Activated CD4-positive, alpha-beta T cell treated with anti-CD3 and anti-CD28 coated beads for 48 hours (primary cell): ENCODE measurements around the gene NT5E.
"Not testable (repeated sequence)": the region's sequence is repeated elsewhere in the genome, so short reads cannot be mapped to it uniquely, and the experiment has no call there.

Experiments
- DNase-seq: peaks from one replicate; pipeline ENCODE4 v3.0.0-alpha.2; 2020

Gene NT5E

DNA sequence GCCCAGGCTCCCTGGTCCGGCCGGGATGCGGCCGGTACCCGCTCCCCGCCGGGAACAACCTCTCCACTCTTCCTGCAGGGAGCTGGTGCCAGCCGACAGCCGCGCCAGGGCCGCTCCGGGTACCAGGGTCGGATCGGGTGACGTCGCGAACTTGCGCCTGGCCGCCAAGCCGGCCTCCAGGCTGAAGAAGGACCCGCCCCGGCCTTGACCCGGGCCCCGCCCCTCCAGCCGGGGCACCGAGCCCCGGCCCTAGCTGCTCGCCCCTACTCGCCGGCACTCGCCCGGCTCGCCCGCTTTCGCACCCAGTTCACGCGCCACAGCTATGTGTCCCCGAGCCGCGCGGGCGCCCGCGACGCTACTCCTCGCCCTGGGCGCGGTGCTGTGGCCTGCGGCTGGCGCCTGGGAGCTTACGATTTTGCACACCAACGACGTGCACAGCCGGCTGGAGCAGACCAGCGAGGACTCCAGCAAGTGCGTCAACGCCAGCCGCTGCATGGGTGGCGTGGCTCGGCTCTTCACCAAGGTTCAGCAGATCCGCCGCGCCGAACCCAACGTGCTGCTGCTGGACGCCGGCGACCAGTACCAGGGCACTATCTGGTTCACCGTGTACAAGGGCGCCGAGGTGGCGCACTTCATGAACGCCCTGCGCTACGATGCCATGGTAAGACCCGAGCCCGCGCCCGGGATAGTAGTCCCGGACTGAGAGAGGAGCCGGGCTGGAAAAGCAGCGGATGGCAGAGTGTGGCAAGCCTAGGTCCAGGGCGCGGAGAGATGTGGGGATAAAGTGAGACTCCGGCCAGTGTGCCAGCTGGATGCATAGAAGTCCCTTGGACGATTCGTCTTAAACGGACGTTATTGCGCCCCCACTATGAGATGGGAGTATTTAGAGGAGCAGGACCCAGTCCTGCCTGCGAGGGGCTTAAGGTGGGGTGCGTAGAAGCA lies at the start of gene NT5E:
TSS of gene NT5E (plus strand) at position 266 of the 942 bp plus-strand sequence. CDS start at position 323, 57 bp downstream.
- peak; percentile 56 for DNase-seq

DNA sequence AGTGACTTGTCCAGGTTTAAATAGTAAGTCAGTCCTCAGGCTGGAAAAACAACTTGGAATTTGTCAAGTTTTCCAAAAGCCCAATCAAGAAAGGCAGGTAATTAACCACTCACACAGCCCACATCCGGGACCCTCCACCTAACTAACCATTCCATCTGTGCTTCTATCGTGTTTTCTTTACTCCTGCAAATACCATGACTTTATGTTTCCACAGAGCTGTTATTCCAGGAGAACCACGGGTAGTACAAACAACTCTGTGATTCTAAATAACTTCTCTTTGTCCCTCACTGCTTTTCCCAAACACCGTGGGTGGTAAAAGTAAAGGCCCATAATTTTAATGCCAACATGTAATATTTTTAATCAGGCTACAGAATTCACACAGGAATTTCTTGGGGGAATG lies 49.6 kb upstream of the NT5E start:
- DNase-seq: no peak

DNA sequence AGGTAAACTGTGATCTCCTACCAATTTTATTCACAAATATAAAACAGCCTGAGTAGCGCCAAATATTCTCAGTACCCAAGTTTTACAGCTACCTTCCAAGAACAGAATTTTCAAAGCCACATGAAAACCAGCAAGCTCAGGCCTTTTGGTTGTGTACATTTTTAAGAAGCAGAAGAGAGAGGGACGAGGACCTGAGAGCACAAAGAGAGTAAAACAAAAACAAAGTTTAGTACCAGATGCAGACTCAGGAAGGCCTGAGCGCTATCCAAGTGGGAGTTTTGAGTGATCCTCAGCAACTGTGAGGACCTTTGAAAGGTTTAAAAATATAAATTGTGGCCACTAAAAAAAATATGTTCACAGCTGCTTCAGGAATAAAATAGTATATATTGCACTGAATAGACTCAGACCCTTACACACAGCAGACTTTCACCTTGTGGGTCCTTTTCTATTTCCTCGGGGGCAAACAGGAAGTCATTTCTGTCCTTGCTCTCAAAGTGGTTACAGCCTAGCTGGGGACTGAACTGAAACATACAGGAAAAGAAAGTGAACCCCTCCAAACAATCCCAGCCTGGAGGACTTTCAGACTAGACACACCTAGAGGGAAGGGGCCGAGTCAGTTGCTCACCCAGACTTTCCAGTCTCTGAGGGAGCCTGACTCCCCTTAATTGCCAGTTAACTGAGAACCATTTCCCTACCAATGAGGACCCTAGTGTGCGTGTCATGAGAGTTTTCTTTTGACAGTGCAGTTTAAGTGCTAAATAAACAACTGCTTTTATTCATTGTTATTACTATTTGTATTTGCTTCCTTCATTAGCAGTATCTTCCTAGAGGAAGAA lies 48.5 kb upstream of the NT5E start:
- DNase-seq: no peak

DNA sequence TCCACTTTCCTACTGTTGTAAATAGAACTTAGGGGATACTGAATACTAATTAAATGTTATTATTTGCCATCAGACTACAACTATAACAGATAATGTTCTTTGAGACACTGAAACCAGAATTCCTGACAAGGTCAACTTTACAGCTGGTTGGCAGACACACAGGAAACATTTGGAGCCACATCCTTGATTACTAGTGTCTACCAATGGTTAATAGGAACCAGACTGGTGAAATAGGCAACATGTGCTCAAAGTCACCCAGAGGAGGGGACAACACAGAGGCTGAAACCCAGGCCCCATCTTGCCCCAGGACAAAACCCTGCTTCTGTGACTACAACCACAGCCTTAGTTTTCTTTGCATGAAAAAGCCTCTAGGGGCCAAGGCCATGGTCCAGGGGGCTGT lies 47.8 kb upstream of the NT5E start:
- DNase-seq: no peak

DNA sequence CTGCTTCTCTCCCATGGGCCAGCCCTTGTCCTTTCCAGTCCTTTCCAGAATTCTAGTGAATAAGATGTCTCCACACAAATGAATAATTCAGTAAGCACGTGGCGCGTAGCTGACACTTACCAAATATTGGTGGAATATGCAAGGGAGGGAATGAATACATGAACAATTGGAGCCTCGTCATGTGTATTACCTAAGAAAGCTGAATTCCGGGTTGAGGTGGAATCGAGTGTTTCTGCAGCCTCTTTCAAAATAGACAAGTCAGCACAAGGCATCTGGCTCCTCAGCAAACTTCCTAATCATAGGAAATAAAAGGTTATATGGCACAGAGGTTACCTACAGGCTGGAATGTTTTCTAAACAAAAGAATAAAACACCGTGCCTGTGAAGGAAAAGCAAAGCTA lies 47.0 kb upstream of the NT5E start:
- DNase-seq: no peak

DNA sequence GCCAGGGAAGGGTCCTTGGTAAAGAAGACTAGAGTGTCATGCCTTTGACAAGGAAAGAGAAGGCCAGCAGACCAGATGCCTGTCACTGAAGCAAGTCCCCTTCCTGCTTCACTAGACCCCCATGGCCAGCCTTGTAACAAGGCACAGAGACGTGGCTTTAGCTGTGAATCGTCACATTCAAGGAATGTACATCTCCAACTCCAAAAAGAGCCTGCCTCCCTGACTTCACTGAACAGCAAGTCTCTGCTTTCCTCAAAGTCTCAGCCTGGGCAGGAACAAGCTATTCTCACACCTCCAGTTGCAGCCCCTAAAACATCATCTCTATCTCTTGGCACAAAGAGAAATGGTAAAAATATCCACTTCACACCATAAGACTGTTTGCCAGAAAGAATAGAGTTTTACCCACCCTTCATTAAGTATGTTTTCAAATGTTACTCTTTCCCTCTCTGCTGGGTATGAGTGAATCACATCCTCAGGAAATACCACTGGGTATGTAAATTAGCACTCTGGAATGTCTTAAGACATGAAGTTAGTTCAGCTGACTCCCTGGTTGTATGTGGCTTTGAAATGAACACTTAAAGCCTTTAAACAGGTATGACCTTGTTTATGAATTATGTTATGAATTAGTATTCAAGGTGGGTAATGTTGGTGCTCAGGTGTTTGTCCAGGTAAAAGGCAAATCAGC lies 46.4 kb upstream of the NT5E start:
- DNase-seq: no peak

DNA sequence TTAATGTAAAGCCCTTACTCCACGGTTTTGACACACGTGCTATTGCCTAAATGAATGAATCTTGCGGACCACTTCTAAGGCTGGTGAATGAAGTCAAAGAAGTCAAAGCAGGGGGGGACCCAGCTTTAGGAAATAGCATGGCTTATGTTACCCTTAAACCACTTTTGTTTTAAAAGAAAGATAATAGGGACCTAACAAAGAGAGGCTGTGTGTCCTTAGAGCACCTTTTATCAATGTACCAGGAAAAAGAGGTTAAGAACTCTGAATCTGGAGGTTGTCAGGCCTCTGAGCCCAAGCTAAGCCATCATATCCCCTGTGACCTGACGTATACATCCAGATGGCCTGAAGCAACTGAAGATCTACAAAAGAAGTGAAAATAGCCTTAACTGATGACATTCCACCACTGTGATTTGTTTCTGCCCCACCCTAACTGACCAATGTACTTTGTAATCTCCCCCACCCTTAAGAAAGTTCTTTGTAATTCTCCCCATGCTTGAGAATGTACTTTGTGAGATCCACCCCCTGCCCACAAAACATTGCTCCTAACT lies 45.8 kb upstream of the NT5E start:
- DNase-seq: not testable (repeated sequence)

DNA sequence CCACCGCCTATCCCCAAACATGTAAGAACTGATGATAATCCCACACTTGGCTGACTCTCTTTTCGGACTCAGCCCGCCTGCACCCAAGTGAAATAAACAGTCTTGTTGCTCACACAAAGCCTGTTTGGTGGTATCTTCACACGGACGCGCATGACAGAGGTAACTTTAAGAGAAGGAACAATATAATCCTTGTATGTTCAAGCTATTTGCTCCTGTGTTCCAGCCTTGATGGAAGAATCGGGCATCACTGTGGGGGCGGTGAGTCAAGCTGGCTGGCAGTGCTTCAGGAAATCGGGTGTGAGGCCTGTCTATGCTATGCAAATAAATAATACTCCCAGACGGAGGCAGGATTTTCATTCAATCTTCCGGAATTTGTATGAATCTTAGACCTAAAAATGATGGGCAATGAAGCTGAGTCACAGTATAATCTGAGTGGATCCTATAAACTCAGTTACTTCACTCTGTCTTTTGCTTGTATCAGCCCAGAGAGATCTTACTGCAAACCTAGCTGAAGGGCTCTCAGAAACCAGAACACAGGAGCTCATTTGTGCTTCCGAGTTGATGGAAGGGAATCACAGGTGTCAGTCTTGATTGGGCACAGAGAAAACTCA lies 45.2 kb upstream of the NT5E start:
- no peak for DNase-seq

DNA sequence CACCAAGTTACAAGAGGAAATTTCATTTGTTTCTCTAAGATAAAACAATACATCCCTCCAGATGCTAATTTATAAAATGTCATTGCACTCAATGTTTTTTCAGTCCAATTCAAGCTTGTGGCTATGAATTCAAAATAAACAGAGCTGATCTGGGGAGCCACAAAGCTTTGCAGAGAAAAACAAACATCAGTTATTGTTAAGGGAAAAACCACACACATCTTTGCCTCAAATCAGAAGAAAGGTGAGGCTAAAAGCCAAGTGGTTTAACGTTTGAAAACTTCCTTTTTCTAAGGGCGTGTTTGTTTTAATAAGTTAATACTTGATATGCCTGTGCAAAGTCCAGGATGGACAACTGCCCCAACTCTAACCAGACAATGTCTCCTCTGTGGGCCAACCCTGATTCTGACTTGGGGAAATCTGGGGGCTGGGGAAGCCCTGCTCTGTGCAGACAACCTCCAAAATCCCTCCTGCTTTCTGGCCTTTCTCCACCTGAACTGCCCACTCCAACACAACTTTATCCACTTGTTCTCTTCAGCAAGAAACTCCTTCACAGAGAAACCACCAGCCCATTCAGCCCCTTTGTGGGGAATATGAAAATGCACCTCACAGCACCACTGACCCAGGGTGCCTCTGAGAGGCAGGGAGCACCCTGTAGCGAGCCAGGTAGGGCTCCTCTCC lies 44.6 kb upstream of the NT5E start:
- DNase-seq: no peak

DNA sequence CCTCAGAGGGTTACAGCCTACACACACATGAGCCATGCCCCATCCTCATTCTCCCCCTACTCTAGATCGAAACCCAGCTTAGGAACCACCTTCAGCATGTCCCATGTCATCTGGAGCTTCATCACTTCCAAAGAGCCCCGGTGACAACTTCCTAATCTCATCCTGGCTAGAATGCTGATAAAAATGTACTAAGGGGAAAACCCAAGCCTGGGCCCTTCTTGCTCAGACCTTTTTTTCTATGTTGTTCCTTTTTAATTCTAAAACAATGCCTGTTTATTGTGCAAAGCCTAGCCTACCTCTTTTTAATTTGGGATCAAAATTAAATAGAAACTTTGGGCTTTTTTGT lies 44.1 kb upstream of the NT5E start:
- no peak for DNase-seq

DNA sequence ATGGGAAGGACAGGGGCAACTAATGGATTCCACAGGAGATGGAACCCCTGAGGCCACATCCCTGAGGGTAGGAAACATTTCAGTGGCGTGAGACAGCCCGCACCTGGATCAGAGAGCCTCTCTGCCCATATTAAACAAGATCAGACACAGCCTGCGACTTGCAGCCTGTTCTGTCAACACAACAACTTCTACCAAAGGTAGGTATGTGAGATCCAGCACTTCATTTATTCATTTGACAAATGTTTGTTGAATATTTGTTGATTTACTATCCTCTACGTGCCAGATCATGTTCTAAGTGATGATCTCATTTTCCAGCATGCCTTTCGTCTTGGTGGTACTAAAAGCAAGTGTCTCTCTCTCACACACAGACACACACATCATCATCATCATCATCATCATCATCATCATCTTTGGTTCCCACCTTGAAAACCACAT lies 43.2 kb upstream of the NT5E start:
- no peak for DNase-seq

DNA sequence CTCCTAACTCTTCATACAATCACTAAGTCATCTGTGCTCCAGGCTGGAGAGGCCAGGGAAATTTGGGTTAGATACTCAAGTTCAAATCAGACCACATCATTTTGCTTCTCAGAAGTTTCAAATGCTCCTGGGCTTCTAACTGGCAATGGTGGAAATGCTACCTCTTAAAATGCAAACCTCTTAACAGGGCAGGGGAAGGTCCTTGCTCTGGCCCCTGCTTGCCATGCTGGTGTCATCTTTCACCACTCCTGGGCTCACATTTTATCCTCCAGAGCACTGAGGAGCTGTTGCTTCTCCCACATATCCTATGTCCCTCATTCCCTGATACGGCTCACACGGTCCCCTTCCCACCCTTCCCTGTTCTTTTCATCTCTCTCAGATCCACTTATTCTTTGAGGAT lies 41.8 kb upstream of the NT5E start:
- DNase-seq: no peak

DNA sequence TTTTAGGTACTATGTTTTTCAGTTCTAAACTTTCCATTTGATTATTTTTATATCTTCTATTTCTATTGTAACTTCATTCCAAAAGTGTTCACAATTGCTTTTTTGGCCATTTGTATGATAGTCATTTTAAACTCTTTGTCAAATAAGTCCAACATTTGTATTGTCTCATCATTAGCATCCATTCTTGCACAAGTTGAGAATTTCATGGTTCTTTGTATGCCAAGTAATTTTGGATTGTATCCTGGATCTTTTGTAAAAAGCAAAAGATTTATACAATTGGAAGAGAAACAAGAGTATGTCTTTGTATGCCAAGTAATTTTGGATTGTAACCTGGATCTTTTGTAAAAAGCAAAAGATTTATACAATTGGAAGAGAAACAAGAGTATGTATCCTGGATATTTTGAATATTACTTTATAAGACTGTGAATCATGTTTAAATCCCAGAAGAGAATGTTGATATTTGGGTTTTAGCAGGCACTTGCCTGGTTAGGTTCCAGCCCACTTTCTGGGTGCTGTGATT lies 36.9 kb upstream of the NT5E start:
- no peak for DNase-seq

DNA sequence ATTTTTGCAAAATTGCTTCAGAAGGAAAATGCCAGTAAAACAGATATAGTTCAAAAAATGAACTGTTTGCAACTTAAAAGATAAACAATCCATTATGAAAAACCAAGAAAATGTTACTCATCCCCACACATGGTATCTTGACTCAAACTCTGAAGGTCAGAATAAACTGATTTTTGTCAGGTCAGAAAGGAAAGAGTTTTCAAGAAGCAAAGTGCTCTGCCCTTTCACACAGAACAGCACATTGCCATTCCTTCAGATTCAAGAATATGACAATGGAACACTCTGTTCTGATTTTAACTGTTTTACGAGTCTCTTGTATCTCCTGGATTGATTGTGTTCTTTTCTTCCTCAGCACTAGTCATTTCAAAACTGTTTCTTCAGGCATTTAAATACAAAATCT lies 33.8 kb upstream of the NT5E start:
- DNase-seq: no peak

DNA sequence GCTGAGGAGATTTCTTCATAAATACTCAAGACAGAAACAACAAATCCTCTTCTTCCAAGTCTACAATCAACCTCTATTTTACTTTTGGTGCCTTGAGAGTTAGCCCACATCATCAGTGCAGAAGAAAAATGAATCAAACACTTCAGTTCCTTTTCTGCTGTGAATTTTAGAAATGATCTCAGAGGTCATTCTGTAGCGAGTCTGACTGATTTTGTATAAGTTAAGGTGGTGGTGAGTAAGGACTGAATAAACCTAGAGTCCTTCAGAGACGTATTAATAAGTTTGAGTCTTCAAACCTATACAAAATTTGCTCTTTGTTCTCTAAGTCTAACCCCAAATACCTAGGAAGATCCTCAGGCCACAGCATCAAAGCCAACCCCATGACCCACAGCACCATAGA lies 33.1 kb upstream of the NT5E start:
- no peak for DNase-seq

DNA sequence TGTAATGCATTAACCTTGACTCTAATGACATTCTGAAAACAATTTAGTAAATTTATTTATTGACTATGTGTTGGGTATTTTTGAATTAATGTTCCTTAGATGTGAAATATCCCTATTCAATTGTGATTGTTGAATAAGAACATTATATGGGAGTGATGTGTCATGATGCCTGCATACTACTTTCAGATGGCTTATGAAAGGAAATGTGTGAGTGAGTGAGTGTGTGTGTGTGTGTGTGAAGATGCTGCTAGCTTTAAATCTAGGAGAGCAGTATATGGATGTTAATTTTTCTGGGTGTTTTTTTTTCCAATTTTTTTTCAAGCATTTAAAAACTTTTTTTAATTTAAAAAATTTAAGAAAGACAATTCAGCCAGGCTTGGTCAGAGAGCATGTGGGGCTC lies 32.5 kb upstream of the NT5E start:
- no peak for DNase-seq

DNA sequence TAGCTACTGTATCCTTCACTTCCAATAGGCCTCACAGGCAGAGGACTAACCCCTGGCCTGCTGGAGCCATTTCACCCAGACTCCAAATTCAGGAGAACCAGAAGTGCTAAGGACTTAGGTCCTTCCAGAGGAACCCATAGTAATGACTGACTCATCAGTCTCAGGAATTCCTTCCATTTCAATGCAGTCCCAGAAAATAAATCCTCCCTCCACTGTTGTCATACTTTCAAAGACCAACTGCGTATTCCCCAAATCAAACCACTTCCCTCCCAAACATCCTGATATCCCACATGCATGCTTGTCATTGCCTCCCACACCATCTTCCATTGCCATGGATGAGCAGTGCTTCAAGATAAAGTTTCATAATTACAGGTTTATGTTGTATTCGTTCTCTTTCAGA lies 31.8 kb upstream of the NT5E start:
- no peak for DNase-seq

DNA sequence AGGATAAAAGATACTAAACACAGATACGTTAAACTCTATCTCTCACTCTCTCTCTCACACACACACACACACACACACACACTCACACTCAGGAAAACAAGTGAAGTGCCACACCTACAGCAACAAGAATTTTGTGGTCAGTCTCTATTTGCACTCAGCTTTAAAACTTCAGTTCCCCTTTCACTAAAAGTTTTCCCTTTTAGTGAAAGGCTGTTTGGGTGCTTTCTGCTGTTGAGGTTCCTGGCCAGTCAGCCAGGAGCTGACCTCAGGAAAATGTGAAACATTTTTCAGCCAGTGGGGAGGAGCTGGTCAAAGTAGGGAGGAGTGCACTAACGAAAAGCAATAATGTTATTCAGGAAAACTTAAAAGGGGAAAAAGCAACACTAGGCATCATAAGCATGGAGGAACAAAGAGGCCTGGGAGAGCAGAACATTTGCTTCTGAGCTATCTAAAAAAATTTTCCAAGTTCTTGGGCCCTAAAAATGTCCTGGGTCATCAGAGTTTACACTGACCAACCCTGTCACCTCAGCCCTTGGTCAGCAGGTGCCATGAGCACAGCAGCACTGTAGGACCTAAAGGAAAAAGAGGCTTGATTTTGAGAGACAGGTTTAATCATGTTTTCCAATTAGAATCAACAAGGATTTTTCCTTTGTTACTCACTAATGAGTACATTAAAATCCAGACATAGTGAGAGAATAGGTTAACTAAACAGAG lies 30.7 kb upstream of the NT5E start:
- no peak for DNase-seq

DNA sequence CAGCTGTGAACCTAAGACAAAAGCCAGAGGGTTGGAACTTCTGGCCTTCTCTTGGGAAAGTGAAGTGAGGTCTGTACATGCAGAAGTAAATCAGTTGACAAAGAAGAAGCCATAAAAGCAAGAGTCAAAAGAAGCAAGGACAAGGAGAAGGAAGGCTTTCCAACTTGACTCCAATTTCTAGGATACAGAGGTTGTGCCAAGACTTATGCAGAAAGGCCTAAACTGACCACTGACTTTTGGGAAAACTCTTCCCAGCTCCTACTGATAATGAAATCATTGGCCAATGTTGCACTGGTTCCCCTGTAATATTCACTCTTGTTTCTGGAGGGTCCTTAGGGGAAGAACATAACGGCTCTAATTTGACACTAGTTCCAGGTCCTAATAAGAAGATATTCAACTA lies 29.3 kb upstream of the NT5E start:
- DNase-seq: no peak

DNA sequence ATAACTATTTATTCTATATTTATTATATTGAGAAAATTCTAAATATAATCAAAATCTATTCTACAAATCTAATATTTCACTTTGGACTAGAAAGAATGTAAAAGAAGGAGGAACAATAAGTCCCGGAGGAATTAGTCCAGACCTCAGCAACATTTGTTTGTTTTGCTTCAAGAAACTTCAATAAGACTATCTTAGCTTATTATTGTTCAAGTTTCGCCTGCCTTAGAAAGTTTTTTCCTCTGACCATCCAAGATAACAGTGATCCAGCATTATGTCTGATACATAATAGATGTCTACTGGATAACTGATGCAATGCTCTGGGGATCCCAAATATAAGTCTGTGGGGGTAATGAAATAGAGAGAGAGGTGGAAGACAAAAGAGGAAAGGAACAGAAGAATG lies 28.7 kb upstream of the NT5E start:
- DNase-seq: no peak

DNA sequence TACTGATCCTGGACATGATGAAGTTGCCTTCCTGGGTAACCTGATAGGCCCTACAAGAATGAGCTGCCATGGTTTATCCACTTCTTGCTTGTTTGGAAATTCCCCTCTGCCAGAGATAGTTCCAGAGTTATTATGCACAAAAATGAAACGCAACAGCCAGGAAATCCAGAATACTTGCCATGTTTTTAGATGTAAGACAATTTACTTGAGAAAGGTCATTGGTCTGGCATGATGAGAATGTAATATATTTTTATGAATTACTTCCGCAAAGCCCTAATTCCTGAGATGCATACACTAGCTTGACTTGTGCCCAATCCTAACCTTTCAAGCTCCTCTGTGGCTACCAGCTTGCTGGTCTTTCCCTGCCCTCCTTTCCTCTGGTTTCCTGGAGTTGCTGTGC lies 27.9 kb upstream of the NT5E start:
- no peak for DNase-seq
